ENCODE results near the gene AK1. TPM values are rescaled to one million over a fixed set of nuclear protein-coding genes. Genes with fewer than 3 reads are reported as not detected.
A peak's percentile ranks its signal among the peaks of the same experiment; 100 is the strongest.

Gene AK1
- total and polyA plus RNA-seq, 2 of the 13 experiments (the other 11 are each of a cell fraction or from before 2014, with no cell fraction given), result 19.1 to 32.8 TPM

DNA sequence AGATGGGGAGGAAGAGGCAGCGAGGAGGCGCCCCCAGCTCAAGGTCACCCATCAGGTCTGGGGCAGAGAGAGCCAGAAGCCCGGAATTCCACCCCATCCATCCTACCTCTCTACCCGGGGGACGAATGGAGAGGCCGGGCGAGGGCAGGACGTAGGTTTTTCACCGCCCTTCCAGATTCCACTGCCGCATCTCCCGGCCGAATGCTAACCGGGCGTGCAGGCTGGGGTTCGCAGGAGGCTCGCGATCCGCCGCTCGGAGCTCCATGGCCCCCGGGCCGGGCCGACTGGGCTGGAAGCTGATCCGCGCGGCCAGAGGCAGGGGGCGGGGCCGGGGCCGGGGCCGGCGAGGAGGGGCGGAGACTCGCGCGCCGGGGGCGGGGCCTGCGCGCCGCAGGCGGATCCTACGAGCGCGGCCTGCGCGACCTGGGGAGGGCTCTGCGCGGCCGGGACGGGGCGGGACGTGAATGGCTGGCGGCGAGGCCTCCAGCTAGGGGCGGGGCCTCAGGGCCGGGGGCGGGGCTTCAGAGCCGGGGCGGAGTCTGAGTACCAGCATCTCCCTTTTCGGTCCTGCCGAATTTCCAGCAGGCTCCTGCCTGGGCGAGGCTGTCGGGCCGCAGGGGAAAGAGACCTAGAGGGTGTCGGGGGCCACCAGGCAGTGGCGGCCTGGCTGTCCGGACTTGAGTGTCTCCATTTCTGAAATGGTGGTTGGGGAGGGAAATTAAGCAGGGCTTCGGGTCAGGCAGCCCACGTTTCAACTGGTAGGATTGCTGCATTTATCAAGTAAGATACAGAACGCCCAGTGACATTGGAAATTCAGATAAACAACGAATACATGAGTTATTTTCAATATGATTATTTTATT, 39.5 kb upstream of the AK1 start, which contains the start of gene ST6GALNAC4 (continued):
- TF ChIP-seq ZNF580 (CRISPR knock-in tag; IDR thresholded peaks at IDR 0.05; ENCODE audit: borderline replicate concordance, low read depth), result no peak
- TF ChIP-seq PRDM10 (CRISPR knock-in tag; IDR thresholded peaks at IDR 0.05; ENCODE audit: low read depth), result no peak
- TF ChIP-seq ESRRA (CRISPR knock-in tag; IDR thresholded peaks at IDR 0.05; ENCODE audit: low read depth), result no peak
- no peak for TF ChIP-seq ZNF550 (CRISPR knock-in tag; IDR thresholded peaks at IDR 0.05; ENCODE audit: borderline replicate concordance)
- TF ChIP-seq SP2 (CRISPR knock-in tag; IDR thresholded peaks at IDR 0.05), result no peak
- TF ChIP-seq, protein P1, sequence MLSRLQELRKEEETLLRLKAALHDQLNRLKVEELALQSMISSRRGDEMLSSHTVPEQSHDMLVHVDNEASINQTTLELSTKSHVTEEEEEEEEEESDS (CRISPR knock-in tag; IDR thresholded peaks at IDR 0.05; ENCODE audit: borderline replicate concordance), result no peak
- TF ChIP-seq, protein P2, sequence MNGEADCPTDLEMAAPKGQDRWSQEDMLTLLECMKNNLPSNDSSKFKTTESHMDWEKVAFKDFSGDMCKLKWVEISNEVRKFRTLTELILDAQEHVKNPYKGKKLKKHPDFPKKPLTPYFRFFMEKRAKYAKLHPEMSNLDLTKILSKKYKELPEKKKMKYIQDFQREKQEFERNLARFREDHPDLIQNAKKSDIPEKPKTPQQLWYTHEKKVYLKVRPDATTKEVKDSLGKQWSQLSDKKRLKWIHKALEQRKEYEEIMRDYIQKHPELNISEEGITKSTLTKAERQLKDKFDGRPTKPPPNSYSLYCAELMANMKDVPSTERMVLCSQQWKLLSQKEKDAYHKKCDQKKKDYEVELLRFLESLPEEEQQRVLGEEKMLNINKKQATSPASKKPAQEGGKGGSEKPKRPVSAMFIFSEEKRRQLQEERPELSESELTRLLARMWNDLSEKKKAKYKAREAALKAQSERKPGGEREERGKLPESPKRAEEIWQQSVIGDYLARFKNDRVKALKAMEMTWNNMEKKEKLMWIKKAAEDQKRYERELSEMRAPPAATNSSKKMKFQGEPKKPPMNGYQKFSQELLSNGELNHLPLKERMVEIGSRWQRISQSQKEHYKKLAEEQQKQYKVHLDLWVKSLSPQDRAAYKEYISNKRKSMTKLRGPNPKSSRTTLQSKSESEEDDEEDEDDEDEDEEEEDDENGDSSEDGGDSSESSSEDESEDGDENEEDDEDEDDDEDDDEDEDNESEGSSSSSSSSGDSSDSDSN (CRISPR knock-in tag; IDR thresholded peaks at IDR 0.05), result peak; percentile 75
- peak; percentile 49; the same call in 1 of the 2 replicates for TF ChIP-seq SNAI1 (CRISPR knock-in tag; IDR thresholded peaks at IDR 0.05; ENCODE audit: borderline replicate concordance)
- no peak for TF ChIP-seq SYNCRIP (IDR thresholded peaks at IDR 0.05; ENCODE audit: insufficient read depth, low read depth, low read length)
- 0 out of 2 replicates have a peak, but pooled peaks have one; percentile 36 for TF ChIP-seq KDM3A (CRISPR knock-in tag; IDR thresholded peaks at IDR 0.05; ENCODE audit: low read depth)
- no peak for TF ChIP-seq JUNB (CRISPR knock-in tag; IDR thresholded peaks at IDR 0.05; ENCODE audit: borderline replicate concordance)
- peak; percentile 14; the same call in 1 of the 2 replicates for TF ChIP-seq TBX2 (CRISPR knock-in tag; IDR thresholded peaks at IDR 0.05; ENCODE audit: borderline replicate concordance)
- no peak for TF ChIP-seq SP140L (CRISPR knock-in tag; IDR thresholded peaks at IDR 0.05; ENCODE audit: borderline replicate concordance)
- TF ChIP-seq ZBED4 (CRISPR knock-in tag; IDR thresholded peaks at IDR 0.05; ENCODE audit: borderline replicate concordance), result peak; percentile 93; the same call in 1 of the 2 replicates
- peak; percentile 35; the same call in 1 of the 2 replicates for TF ChIP-seq ZNF777 (CRISPR knock-in tag; IDR thresholded peaks at IDR 0.05)
- TF ChIP-seq PHF8 (CRISPR knock-in tag; IDR thresholded peaks at IDR 0.05), result peak; percentile 74
- TF ChIP-seq POLR2AphosphoS2 (IDR thresholded peaks at IDR 0.05; ENCODE audit: low read depth, low read length), result no peak
- no peak for TF ChIP-seq MED1 (CRISPR knock-in tag; IDR thresholded peaks at IDR 0.05)

Measured in HepG2 (cell line).